ENCODE results near the gene DOCK3. TPM values are rescaled to one million over a fixed set of nuclear protein-coding genes. Genes with fewer than 3 reads are reported as not detected.
"Not testable (repeated sequence)": the region's sequence is repeated elsewhere in the genome, so short reads cannot be mapped to it uniquely, and the experiment has no call there.

DOCK3 gene
- total RNA-seq, 1 donor from 2014 or later: 0.52 TPM

DNA sequence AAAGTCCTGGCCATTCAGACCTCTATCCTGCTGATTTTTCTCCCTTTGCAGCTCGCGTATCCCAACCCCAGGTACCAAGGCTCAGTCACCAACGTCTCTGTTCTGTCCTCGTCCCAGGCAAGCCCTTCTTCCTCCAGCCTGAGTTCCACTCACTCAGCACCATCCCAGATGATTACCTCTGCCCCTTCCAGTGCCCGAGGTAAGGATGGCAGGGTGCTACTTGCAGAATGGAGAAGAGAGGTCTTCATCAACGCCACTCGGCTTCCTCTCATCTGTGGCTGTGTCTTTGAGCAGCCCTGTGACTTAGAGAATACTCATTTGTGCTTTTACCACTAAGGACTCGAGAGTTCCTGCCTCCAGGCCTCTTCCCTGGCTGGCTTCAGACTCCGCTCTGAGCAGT, 687.7 kb downstream of the DOCK3 start:
- TF ChIP-seq, protein P1, sequence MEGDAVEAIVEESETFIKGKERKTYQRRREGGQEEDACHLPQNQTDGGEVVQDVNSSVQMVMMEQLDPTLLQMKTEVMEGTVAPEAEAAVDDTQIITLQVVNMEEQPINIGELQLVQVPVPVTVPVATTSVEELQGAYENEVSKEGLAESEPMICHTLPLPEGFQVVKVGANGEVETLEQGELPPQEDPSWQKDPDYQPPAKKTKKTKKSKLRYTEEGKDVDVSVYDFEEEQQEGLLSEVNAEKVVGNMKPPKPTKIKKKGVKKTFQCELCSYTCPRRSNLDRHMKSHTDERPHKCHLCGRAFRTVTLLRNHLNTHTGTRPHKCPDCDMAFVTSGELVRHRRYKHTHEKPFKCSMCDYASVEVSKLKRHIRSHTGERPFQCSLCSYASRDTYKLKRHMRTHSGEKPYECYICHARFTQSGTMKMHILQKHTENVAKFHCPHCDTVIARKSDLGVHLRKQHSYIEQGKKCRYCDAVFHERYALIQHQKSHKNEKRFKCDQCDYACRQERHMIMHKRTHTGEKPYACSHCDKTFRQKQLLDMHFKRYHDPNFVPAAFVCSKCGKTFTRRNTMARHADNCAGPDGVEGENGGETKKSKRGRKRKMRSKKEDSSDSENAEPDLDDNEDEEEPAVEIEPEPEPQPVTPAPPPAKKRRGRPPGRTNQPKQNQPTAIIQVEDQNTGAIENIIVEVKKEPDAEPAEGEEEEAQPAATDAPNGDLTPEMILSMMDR (conservative IDR thresholded peaks at IDR 0.05; ENCODE audit: low read depth, low read length): no peak
- no peak for DNase-seq (ENCODE audit: low read depth)
- no peak overlapping the region for H3K4me3 ChIP-seq (ENCODE audit: low read depth, low read length)

GRCh38 chr3:51368276-51368675, 693.5 kb downstream of the DOCK3 start:
- H3K4me3 ChIP-seq (ENCODE audit: low read depth, low read length); DNase-seq (ENCODE audit: low read depth): not testable (repeated sequence)

- TF ChIP-seq, protein P1 (conservative IDR thresholded peaks at IDR 0.05; ENCODE audit: low read depth, low read length): peak; percentile 83
- peak; percentile 32 for DNase-seq (ENCODE audit: low read depth)
- no peak overlapping the region for H3K4me3 ChIP-seq (ENCODE audit: low read depth, low read length)
Observed at GRCh38 chr3:51371943-51372557, 697.3 kb downstream of the DOCK3 start.

GRCh38 chr3:51373658-51374421, 699.1 kb downstream of the DOCK3 start:
- DNase-seq (ENCODE audit: low read depth): no peak
- TF ChIP-seq, protein P1 (conservative IDR thresholded peaks at IDR 0.05; ENCODE audit: low read depth, low read length): no peak
- no peak overlapping the region for H3K4me3 ChIP-seq (ENCODE audit: low read depth, low read length)

GRCh38 chr3:51374456-51374855, 699.7 kb downstream of the DOCK3 start:
- H3K4me3 ChIP-seq (ENCODE audit: low read depth, low read length): no peak overlapping the region
- no peak for DNase-seq (ENCODE audit: low read depth)
- TF ChIP-seq, protein P1 (conservative IDR thresholded peaks at IDR 0.05; ENCODE audit: low read depth, low read length): no peak

DNA sequence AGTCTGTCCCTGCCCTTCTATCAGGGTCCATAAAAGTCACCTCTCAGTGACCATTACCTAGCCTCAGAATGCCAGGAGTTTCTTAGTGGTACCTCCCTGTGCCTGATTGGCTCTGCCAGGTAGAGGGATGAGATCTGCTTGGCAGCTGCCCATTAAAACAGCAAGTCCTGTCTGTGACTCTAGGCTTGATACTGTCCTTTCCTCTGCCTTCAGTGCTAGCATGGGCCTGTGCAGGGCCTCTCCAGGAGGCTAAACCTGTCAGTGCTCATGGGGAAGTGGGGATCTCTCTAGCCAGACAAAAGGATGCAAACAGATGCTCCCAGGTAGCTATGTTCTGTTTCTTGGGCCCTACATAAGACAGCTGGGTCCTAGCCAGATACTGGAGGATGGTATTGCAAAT, 700.4 kb downstream of the DOCK3 start:
- no peak overlapping the region for H3K4me3 ChIP-seq (ENCODE audit: low read depth, low read length)

GRCh38 chr3:51375571-51375970, 700.8 kb downstream of the DOCK3 start:
- DNase-seq (ENCODE audit: low read depth): no peak
- H3K4me3 ChIP-seq (ENCODE audit: low read depth, low read length): no peak overlapping the region
- TF ChIP-seq, protein P1 (conservative IDR thresholded peaks at IDR 0.05; ENCODE audit: low read depth, low read length): no peak

More for the DNA sequence above, 700.4 kb downstream of the DOCK3 start:
- DNase-seq (ENCODE audit: low read depth): no peak
- TF ChIP-seq, protein P1 (conservative IDR thresholded peaks at IDR 0.05; ENCODE audit: low read depth, low read length): no peak

Data from epithelial cell of proximal tubule (primary cell).